ENCODE results near the gene CLDN7. TPM values are rescaled to one million over a fixed set of nuclear protein-coding genes. Genes with fewer than 3 reads are reported as not detected.
A peak's percentile ranks its signal among the peaks of the same experiment; 100 is the strongest.

Gene CLDN7
- total and polyA plus RNA-seq, 10 donors, result 0.74 to 6.6 (median 2.7) TPM

DNA sequence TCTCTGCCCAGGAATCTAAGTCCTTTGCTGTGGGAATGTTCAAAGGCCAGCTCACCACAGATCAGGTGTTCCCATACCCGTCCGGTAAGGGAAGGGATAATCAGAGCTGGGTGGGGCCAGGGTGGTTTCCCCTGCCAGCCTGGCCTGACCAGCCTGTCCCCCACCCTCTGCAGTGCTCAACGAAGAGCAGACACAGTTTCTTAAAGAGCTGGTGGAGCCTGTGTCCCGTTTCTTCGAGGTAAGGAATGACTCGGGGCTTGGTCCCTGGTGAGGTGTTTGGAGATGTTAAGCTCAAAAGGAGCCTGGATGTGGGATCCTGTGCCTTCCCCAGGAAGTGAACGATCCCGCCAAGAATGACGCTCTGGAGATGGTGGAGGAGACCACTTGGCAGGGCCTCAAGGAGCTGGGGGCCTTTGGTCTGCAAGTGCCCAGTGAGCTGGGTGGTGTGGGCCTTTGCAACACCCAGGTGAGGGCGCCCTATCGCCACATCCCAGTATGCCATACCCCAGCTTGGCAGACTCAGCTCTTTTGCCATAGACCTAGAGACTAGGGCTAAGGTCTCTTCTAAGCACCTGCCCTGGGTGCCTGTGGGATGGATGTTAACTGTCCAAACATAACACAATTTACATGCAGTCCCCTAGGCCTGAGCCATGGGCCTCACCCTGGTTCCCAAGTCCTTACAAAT, 41.5 kb downstream of the CLDN7 start:
- TF ChIP-seq POLR2A (IDR thresholded peaks at IDR 0.05) (no peak), POLR2AphosphoS5 (IDR thresholded peaks at IDR 0.05) (peak in 1 of 3 donors; percentile 9)
- TF ChIP-seq, protein P1, sequence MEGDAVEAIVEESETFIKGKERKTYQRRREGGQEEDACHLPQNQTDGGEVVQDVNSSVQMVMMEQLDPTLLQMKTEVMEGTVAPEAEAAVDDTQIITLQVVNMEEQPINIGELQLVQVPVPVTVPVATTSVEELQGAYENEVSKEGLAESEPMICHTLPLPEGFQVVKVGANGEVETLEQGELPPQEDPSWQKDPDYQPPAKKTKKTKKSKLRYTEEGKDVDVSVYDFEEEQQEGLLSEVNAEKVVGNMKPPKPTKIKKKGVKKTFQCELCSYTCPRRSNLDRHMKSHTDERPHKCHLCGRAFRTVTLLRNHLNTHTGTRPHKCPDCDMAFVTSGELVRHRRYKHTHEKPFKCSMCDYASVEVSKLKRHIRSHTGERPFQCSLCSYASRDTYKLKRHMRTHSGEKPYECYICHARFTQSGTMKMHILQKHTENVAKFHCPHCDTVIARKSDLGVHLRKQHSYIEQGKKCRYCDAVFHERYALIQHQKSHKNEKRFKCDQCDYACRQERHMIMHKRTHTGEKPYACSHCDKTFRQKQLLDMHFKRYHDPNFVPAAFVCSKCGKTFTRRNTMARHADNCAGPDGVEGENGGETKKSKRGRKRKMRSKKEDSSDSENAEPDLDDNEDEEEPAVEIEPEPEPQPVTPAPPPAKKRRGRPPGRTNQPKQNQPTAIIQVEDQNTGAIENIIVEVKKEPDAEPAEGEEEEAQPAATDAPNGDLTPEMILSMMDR (IDR thresholded peaks at IDR 0.05 in 8 of 11, conservative IDR thresholded peaks at IDR 0.05 in 3 of 11), result peak in 9 of 11 experiments; percentile 6 to 72 (median 45)
- no peaks in the 10 kb centered on the region for H3K9me3 ChIP-seq
- H3K4me1 ChIP-seq, result peaks cover 27 to 76% (median 57%) of the 10 kb centered on the region in 6 donors
- peaks cover 0 to 50% (median 37%) of the 10 kb centered on the region in 6 donors for H3K36me3 ChIP-seq
- DNase-seq, result no peak
- H3K27ac ChIP-seq, result peak overlapping the region; percentile 91 to 99 (median 94)
- H3K4me3 ChIP-seq, result peak overlapping the region; percentile 83 to 99 (median 92)
- intact Hi-C loops (cut with DNase I; ENCODE audit: low total_unique reads), result no loop called here
- no peaks in the 10 kb centered on the region for H3K27me3 ChIP-seq (replicated peaks in 1 of 7)
- 25 to 44% (median 29%) methylated on average over 10 to 11 of the region's 11 CpGs for WGBS, 5 donors

DNA sequence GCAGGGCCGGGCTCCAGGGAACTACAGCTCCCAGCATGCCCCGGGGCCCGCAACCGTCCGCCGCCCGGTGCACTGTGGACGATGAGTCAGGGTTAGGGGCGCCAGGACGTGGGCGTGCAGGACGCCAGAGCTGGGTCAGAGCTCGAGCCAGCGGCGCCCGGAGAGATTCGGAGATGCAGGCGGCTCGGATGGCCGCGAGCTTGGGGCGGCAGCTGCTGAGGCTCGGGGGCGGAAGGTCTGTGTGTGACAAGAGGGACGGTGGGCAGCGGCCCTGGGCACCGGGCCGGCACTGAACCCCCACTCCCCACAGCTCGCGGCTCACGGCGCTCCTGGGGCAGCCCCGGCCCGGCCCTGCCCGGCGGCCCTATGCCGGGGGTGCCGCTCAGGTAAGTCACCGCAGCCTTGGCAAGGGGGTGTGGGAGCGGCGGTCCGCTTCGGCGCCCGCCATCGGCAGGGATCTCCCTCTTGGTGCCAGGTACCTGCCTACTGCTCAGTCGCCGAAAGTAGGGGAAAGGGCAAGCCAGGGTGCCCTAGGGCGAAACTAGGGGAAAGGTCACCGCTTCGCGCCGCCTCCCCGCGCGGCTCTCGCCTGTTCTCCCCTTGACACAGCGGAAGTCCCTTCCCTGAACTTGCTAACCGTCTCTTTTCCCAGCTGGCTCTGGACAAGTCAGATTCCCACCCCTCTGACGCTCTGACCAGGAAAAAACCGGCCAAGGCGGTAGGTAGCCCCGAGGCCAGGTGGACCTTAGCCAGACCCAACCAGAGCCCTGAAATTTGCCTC, 42.3 kb downstream of the CLDN7 start, which contains the start of the genes ACADVL and DLG4:
TSS of gene ACADVL (plus strand) at position 127 of the 781 bp plus-strand sequence. CDS start at position 174, 47 bp downstream.
TSS of gene DLG4 (minus strand) at position 25 of the 781 bp plus-strand sequence.
- H3K9me3 ChIP-seq, result no peaks in the 10 kb centered on the region
- TF ChIP-seq POLR2AphosphoS5 (IDR thresholded peaks at IDR 0.05), result peak; percentile 92 to 96 (median 93)
- peak in 2 of 3 donors; percentile 51 to 68 for TF ChIP-seq POLR2A (IDR thresholded peaks at IDR 0.05)
- TF ChIP-seq, protein P1 (IDR thresholded peaks at IDR 0.05 in 8 of 11, conservative IDR thresholded peaks at IDR 0.05 in 3 of 11), result no peak
- H3K27me3 ChIP-seq (replicated peaks in 1 of 7), result no peaks in the 10 kb centered on the region
- H3K36me3 ChIP-seq, result peaks cover 0 to 42% (median 30%) of the 10 kb centered on the region in 6 donors
- peak; percentile 96 for DNase-seq
- H3K4me1 ChIP-seq, result peaks cover 32 to 83% (median 64%) of the 10 kb centered on the region in 6 donors
- H3K27ac ChIP-seq, result peak within 1 kb of the TSS; percentile 91 to 99 (median 94)
- intact Hi-C loops (cut with DNase I; ENCODE audit: low total_unique reads), result no loop called here
- H3K4me3 ChIP-seq, result peak within 1 kb of the TSS; percentile 83 to 99 (median 92)
- 0 to 2% (median 1%) methylated on average over 19 to 63 of the region's 63 CpGs for WGBS, 5 donors

DNA sequence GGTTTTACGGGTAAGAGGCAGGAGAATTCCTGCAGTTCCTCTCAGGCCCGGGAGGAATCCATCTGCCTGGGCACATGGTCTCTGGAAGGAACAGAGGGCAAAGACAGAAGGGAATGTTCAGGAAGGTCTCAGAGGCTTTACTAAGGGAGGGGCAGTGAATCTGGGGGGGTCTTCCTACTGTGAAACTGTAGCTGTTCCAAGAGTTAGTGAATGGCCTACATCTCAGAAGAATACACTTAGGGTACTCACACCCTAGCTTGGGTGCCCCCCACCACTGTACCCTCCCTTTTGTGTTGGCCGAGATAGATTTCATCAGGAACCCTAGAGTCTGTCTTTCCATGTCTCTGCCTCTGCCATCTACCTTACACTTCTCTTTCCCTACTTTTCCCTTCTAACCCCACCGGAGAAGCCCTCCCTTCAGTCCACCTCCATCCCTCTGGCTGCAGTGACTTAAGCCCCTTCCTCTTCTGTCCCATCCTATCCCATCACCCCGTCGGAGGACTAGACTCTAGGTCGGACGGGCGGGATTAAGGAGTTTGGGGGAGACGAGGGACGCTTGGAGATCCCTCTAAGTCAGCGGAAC, 43.0 kb downstream of the CLDN7 start:
- Histone ChIP-seq H3K9me3 (no peaks in the 10 kb centered on the region), H3K27me3 (replicated peaks in 1 of 7) (no peaks in the 10 kb centered on the region), H3K4me1 (peaks cover 39 to 89% (median 70%) of the 10 kb centered on the region in 6 donors), H3K27ac (peak overlapping the region; percentile 91 to 99 (median 94)), H3K4me3 (peak overlapping the region; percentile 83 to 99 (median 92)), H3K36me3 (peaks cover 0 to 35% (median 24%) of the 10 kb centered on the region in 6 donors)
- DNase-seq, result no peak
- intact Hi-C loops (cut with DNase I; ENCODE audit: low total_unique reads), result no loop called here
- TF ChIP-seq, protein P1 (IDR thresholded peaks at IDR 0.05 in 8 of 11, conservative IDR thresholded peaks at IDR 0.05 in 3 of 11), result no peak
- TF ChIP-seq POLR2A (IDR thresholded peaks at IDR 0.05) (no peak), POLR2AphosphoS5 (IDR thresholded peaks at IDR 0.05) (no peak)
- 13 to 17% (median 17%) methylated on average over 12 of the region's 12 CpGs for WGBS, 5 donors
